Fibroblast of lung (primary cell): ENCODE measurements around the gene MRPS10.
A peak's percentile ranks its signal among the peaks of the same experiment; 100 is the strongest.

Experiments used
- CTCF ChIP-seq, 2 donors: IDR thresholded peaks in 1 of 2; conservative IDR thresholded peaks in 1 of 2; 1 replicate in 1 of 2; 2 replicates in 1 of 2; pipeline ENCODE4 v1.5.1; 2011 to 2012; ENCODE audit warnings: low read length in 2 of 2, control low read depth in 1 of 2, inconsistent platforms in 1 of 2, low read depth in 1 of 2, mild to moderate bottlenecking in 1 of 2
- EZH2 ChIP-seq: IDR thresholded peaks from 2 replicates; pipeline ENCODE4 v1.5.1; 2012; ENCODE audit warnings: low read length, control low read depth, mild to moderate bottlenecking; ENCODE audit errors: missing control alignments

- TF ChIP-seq CTCF (conservative IDR thresholded peaks at IDR 0.05 in 1 of 2, IDR thresholded peaks at IDR 0.05 in 1 of 2; ENCODE audit: low read depth in 1 of 2, low read length in 2 of 2) (peak; percentile 29 to 46), EZH2 (no peak)
Measured at GRCh38 chr6:42230345-42231321, 13.0 kb upstream of the MRPS10 start.
